ENCODE measurements around the gene FMNL3. TPM values are rescaled to one million over a fixed set of nuclear protein-coding genes. Genes with fewer than 3 reads are reported as not detected.

The FMNL3 gene
- total and polyA plus RNA-seq, 2 of the 13 experiments (the other 11 are each of a cell fraction or from before 2014, with no cell fraction given), result 0.44 to 1.1 TPM

DNA sequence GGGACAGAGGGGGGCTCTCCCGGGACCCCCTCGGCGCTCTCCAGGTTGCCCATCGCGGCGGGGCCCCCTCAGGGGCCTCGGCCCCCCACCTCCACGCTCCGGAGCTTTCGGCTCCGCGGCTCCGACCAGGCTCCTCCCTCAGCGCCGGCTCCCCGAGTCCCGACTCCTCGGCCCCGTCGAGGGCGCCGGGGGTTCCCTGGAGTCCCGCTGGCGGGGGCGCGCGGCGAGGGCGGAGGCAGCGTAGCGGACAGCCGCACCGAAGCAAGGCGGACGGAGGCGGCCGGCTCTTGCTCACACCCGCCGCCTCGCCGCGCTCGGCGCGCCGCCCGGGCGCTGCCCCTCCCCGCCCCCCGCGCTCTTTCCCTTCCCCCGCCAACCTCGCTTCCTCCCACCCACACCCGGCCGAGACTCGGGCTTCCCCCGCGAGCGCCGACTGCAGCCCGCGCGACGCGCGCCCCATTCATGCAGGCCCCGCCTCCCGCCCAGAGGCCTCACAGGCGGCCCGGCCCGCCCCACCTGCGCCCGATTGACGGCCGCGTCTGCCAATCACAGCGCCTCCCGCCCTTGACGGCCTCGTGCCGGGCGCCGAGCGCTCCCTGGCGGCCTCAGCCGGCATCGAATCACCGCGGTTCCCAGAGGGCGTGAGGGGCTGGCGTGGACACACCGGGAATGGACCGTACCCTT lies at the start of gene FMNL3 (continued):
- TF ChIP-seq, protein P1, sequence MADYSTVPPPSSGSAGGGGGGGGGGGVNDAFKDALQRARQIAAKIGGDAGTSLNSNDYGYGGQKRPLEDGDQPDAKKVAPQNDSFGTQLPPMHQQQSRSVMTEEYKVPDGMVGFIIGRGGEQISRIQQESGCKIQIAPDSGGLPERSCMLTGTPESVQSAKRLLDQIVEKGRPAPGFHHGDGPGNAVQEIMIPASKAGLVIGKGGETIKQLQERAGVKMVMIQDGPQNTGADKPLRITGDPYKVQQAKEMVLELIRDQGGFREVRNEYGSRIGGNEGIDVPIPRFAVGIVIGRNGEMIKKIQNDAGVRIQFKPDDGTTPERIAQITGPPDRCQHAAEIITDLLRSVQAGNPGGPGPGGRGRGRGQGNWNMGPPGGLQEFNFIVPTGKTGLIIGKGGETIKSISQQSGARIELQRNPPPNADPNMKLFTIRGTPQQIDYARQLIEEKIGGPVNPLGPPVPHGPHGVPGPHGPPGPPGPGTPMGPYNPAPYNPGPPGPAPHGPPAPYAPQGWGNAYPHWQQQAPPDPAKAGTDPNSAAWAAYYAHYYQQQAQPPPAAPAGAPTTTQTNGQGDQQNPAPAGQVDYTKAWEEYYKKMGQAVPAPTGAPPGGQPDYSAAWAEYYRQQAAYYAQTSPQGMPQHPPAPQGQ (CRISPR knock-in tag; IDR thresholded peaks at IDR 0.05; ENCODE audit: borderline replicate concordance), result no peak
- peak; percentile 83; the same call in 1 of the 2 replicates for TF ChIP-seq NRL (CRISPR knock-in tag; IDR thresholded peaks at IDR 0.05; ENCODE audit: borderline replicate concordance)
- TF ChIP-seq ZBTB42 (CRISPR knock-in tag; IDR thresholded peaks at IDR 0.05), result no peak
- no peak for TF ChIP-seq ZNF615 (CRISPR knock-in tag; IDR thresholded peaks at IDR 0.05; ENCODE audit: borderline replicate concordance)
- no peak for TF ChIP-seq HMG20B (CRISPR knock-in tag; conservative IDR thresholded peaks at IDR 0.05)
- peak; percentile 78 for TF ChIP-seq KLF12 (CRISPR knock-in tag; IDR thresholded peaks at IDR 0.05; ENCODE audit: borderline replicate concordance)
- TF ChIP-seq EP300 (IDR thresholded peaks at IDR 0.05; ENCODE audit: low read depth in 2 of 2, low read length in 2 of 2), result no peak
- peak; percentile 11; the same call in 1 of the 2 replicates for TF ChIP-seq EP300 (CRISPR knock-in tag; IDR thresholded peaks at IDR 0.05; ENCODE audit: borderline replicate concordance)
- peak; percentile 61 for TF ChIP-seq CBX1 (IDR thresholded peaks at IDR 0.05; ENCODE audit: low read depth)
- TF ChIP-seq ZFP36L2 (CRISPR knock-in tag; IDR thresholded peaks at IDR 0.05), result 0 out of 2 replicates have a peak, but pooled peaks have one; percentile 65
- TF ChIP-seq ZNF160 (CRISPR knock-in tag; IDR thresholded peaks at IDR 0.05), result 0 out of 2 replicates have a peak, but pooled peaks have one; percentile 66
- TF ChIP-seq FOXA3 (CRISPR knock-in tag; IDR thresholded peaks at IDR 0.05), result peak; percentile 44
- TF ChIP-seq XRCC5 (optimal IDR thresholded peaks at IDR 0.05; ENCODE audit: low read length), result peak; percentile 34
- TF ChIP-seq, protein P2, sequence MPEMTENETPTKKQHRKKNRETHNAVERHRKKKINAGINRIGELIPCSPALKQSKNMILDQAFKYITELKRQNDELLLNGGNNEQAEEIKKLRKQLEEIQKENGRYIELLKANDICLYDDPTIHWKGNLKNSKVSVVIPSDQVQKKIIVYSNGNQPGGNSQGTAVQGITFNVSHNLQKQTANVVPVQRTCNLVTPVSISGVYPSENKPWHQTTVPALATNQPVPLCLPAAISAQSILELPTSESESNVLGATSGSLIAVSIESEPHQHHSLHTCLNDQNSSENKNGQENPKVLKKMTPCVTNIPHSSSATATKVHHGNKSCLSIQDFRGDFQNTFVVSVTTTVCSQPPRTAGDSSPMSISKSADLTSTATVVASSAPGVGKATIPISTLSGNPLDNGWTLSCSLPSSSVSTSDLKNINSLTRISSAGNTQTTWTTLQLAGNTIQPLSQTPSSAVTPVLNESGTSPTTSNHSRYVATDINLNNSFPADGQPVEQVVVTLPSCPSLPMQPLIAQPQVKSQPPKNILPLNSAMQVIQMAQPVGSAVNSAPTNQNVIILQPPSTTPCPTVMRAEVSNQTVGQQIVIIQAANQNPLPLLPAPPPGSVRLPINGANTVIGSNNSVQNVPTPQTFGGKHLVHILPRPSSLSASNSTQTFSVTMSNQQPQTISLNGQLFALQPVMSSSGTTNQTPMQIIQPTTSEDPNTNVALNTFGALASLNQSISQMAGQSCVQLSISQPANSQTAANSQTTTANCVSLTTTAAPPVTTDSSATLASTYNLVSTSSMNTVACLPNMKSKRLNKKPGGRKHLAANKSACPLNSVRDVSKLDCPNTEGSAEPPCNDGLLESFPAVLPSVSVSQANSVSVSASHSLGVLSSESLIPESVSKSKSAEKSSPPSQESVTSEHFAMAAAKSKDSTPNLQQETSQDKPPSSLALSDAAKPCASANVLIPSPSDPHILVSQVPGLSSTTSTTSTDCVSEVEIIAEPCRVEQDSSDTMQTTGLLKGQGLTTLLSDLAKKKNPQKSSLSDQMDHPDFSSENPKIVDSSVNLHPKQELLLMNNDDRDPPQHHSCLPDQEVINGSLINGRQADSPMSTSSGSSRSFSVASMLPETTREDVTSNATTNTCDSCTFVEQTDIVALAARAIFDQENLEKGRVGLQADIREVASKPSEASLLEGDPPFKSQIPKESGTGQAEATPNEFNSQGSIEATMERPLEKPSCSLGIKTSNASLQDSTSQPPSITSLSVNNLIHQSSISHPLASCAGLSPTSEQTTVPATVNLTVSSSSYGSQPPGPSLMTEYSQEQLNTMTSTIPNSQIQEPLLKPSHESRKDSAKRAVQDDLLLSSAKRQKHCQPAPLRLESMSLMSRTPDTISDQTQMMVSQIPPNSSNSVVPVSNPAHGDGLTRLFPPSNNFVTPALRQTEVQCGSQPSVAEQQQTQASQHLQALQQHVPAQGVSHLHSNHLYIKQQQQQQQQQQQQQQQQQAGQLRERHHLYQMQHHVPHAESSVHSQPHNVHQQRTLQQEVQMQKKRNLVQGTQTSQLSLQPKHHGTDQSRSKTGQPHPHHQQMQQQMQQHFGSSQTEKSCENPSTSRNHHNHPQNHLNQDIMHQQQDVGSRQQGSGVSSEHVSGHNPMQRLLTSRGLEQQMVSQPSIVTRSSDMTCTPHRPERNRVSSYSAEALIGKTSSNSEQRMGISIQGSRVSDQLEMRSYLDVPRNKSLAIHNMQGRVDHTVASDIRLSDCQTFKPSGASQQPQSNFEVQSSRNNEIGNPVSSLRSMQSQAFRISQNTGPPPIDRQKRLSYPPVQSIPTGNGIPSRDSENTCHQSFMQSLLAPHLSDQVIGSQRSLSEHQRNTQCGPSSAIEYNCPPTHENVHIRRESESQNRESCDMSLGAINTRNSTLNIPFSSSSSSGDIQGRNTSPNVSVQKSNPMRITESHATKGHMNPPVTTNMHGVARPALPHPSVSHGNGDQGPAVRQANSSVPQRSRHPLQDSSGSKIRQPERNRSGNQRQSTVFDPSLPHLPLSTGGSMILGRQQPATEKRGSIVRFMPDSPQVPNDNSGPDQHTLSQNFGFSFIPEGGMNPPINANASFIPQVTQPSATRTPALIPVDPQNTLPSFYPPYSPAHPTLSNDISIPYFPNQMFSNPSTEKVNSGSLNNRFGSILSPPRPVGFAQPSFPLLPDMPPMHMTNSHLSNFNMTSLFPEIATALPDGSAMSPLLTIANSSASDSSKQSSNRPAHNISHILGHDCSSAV (CRISPR knock-in tag; IDR thresholded peaks at IDR 0.05; ENCODE audit: borderline replicate concordance), result no peak
- no peak; the same call in 1 of the 2 replicates for TF ChIP-seq GFI1 (CRISPR knock-in tag; IDR thresholded peaks at IDR 0.05; ENCODE audit: borderline replicate concordance)
- TF ChIP-seq TCF7L2 (IDR thresholded peaks at IDR 0.05; ENCODE audit: low read depth, low read length), result no peak
- TF ChIP-seq YY1 (IDR thresholded peaks at IDR 0.05; ENCODE audit: insufficient read depth, insufficient replicate concordance, low read depth, low read length), result peak; percentile 60
